GM15510 (cell line): ENCODE data around the gene SOCS3.
A peak's percentile ranks its signal among the peaks of the same experiment; 100 is the strongest.

Source experiments
- POLR2A ChIP-seq: IDR thresholded peaks from 3 replicates; pipeline ENCODE4 v1.6.1; 2011; ENCODE audit warnings: borderline replicate concordance; ENCODE audit not compliant: insufficient read length; ENCODE audit errors: extremely low read depth

Gene SOCS3

DNA sequence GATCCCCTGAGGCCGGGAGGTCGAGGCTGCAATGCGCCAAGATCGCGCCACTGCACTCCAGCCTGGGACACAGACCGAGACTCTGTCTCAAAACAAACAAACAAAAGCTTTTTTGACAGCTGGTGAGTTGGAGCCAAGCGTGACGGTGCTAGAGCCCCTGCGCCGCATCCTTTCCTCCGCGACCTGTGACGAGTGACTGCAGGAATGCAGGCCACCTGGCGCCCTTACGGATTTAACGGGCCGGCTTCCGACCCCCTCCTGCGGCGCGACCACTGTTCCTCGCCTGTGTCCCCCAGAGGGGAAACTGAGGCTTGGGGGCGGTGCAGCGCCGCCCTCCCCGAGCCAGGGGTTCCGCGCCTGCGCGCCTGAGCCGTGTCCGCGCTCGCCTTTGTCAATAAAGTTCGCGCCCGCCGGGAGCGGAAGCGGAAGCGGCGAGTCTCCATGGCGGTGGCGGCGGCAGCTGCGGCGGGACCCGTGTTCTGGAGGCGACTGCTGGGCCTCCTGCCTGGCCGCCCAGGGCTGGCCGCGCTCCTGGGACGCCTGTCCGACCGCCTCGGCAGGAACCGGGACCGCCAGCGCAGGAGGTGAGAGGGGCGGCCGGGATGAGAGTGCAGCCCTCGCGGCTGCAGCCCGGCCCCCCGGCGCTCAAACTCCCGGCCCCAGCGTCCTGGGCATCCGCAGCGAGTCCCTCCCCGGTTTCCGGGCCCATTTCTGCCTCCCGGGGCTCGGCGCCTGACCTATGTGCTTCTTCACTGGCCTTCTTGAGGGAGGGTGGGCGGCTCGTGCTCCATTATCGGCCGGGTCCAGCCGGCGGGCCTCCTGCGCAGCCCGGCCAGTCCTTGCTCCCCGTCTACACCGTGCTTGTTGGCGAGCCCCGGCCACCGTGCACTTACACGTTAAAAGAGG lies 18.6 kb upstream of the SOCS3 start, which contains the start of gene PGS1:
Gene PGS1, plus strand, starts transcription at position 425 of the 906 bp plus-strand sequence. Its CDS starts 17 bp downstream, at position 442.
- peak; percentile 83 for TF ChIP-seq POLR2A

DNA sequence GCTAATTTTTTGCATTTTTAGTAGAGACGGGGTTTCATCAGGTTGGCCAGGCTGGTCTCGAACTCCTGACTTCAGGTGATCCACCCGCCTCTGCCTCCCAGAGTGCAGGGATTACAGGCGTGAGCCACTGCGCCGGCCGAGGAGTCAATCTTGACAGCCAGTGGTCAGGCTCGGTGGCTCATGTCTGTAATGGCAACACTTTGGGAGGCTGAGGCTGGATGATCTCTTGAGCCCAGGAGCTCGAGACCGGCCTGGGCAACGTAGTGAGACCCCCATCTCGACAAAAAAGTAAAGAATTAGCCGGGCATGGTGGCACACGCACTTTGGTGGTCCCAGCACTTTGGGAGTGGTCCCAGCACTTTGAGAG lies 18.0 kb upstream of the SOCS3 start:
- no peak for TF ChIP-seq POLR2A

- no peak for TF ChIP-seq POLR2A
These were observed 16.3 kb upstream of the SOCS3 start for GRCh38 chr17:78376161-78376560.

DNA sequence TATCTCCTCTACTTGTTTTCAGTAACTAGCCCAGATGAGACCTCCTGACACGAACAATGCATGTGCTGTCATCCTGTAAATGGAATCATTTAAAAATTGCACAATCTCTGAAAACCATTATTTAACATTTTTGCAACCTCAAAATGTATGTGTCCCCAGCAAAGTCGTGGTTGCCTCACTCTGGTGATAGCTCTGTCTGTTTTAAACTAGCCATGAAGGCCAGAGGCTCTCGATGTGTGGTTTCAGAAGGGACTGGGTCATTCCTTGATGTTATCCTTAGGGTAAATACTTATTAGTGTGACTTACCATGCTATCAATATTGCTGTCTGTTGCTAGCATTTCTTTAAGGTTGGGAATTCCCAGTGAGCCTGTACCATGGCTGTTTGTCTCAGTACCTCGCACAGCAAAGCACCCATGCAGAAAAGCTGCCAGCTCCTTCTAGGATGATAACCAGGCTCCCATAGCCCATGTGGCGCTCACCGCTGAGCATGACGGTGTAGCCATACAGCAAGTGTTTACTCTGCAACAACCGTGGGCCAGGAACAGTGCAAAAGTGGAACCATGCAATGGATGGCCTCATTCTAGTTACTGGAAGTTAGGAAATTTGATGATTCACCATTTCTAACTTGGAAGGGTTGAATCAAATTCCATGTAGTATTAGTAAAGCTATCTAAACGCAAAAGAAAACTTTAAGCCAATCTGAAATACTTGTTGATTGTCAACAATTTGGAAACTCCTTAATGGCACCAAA lies 15.7 kb upstream of the SOCS3 start:
- no peak for TF ChIP-seq POLR2A

DNA sequence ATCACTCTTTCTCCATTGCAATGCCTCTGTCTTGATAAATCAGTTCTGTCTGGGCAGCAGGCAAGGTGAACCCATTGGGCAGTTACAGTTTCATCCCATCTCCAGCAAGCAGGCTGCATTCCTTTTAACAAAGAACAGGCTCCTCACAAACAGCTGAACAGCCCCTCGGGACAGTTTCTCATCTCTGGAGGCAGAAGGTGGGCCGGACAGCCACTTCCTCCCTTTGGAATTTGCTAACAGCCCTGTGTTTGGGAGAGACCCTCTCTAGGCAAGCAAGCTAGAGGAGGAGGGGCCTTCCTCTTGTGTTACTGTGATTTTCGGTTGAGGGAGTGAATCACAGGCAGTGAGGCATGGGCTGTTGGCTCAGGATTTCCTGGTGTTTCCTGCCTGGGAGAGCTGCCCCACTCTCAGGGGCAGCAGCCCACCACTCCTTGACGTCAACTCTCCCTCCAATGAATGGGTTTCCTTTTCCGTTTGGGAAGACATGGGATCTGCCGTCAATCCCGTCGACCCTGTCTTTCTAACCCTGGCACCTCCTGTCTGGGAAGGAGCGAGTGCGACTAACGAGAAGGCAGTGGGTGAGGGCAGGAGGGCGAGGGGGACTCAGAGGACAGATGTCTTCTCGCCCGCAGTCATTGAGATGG lies 14.9 kb upstream of the SOCS3 start:
- no peak for TF ChIP-seq POLR2A

DNA sequence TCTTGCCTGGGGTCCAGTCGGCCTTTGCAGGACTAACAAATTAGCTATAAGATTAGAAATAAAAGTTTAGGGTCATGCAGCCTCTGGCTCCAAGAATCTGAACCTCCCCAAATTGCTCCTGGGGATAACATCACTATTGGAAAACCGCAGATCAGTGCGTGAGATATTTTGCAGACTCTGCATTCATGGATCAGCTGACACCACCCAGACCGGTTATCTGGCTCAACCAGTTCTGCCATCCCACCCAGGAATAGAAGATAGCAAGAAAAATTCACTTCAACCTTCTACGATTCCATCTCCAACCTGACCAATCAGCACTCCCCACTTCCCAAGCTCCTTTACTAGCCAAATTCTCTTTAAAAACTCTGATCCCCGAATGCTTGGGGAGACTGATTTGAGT lies 14.3 kb upstream of the SOCS3 start:
- TF ChIP-seq POLR2A = no peak

DNA sequence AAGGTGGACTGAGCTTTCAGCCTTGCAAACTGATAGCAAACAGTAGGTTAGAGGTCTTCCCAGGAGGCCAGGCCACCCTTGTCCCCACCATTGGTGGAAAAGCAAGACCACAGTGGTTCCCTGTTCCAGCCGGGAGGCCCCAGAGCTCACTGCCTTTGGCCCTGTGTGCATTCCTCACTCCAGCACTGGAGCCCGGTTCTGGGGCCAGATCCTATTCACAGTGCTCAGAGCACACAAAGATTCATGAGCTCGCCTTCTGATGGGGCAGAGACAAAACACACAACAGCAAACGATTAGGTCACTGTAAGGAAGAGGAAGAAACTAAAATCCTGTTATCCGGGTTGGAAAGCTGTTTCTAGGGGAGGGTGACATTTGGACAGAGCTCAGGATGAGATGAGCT lies 13.0 kb upstream of the SOCS3 start:
- no peak for TF ChIP-seq POLR2A

- no peak for TF ChIP-seq POLR2A
These were observed 11.2 kb upstream of the SOCS3 start for GRCh38 chr17:78371056-78371455.

GRCh38 chr17:78369791-78370381 lies 10.0 kb upstream of the SOCS3 start:
- TF ChIP-seq POLR2A = no peak

- no peak for TF ChIP-seq POLR2A
These were observed 9.1 kb upstream of the SOCS3 start for GRCh38 chr17:78368854-78369495.

DNA sequence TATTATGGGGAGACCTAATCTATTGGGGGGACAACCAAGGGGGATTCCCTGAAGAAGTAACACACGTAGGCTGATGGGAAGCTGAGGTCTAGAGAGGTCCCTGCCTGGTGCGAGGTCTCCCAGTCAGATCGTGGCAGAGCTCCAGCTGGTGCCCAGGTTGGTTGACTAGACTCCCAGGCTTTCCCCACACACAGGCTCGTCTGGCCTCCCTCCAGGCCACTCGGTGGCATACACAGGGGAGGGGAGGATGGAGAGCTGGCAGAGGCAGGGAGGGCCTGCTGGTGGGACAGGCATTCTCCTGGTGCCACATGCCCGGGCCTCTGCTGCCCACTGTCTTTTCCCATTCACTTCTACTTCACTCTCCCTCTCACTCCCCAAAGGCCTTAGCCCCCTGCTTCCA lies 8.5 kb upstream of the SOCS3 start:
- no peak for TF ChIP-seq POLR2A

GRCh38 chr17:78367193-78367592 lies 7.3 kb upstream of the SOCS3 start:
- no peak for TF ChIP-seq POLR2A

DNA sequence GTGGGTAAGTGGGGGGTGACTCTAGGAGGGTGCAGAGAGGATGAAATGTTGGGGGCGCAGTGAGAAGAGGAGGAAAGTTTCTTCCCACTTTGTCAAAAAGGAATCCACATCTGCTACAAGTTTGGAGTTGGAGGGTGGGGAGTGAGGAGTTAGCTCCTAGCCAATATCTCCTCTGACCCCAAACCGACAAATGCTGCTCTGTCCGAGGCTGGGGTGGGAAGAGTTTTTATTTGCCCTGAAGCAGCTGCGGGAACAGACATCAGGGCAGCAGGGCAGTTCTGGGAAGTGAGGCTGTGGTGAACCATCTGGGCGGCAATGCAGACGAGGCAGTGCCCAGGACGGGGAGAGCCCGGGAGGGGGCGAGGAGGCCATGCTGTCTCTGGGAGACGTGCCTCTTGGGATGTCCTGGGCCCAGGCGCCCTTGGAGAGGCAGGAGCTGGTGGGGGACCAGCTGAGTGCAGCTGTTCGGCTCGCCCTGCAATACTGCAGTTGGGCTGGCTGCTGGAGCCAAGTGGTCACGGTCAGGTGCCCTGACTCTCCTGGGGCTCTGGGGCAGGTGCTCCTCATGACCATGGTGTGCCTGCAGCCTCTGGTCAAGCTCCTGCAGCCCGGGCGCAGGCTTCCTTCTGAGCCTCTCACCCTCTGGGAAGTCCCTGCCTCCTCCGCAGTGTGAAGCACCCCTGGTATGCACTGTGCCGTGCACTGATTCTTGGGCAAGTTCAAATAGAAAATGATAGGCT lies 6.4 kb upstream of the SOCS3 start:
- TF ChIP-seq POLR2A = no peak

DNA sequence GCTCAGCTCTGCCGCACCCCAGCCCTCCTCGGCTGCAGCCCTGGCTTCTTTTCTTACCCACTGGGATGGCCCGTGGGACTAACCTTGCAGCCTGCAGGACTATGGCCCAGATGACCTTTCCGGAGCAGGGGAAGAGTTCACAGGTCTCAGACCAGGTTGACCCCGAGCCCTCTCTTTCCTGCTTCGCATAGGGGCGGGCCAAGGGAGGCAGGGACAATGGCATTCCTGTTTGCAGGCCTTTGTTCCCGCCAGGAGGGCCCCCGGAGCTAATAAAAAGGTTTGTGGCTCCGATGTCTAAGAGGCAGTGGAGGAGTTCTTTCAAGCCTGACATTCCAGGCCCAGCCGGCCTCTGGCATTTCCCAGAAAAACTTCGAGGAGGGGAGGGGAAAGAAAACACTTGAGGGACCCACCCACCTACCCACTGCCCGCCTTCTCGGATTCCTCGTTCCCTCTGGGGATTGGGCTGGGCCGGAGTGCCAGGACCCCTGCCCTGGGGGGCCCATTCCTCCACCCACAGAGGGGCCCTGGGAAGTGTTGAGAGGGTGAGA lies 5.8 kb upstream of the SOCS3 start:
- no peak for TF ChIP-seq POLR2A
